PC-3 (cell line): ENCODE results near the gene CCT6A.

ENCODE experiments used
- EZH2 ChIP-seq: fragments of 300-600 bp; sonication (generic); IDR thresholded peaks from one replicate; pipeline ENCODE4 v1.6.1; 2017; ENCODE audit warnings: antibody characterized with exemption, mild to moderate bottlenecking, low read length; ENCODE audit not compliant: unreplicated experiment
- EZH2phosphoT487 ChIP-seq: fragments of 300-600 bp; sonication (generic); IDR thresholded peaks from 2 replicates; pipeline ENCODE4 v1.6.1; 2018; ENCODE audit warnings: mild to moderate bottlenecking, antibody characterized with exemption, low read length, borderline replicate concordance
- TF ChIP-seq, protein P1 (sequence below): fragments of 300-600 bp; sonication (generic); conservative IDR thresholded peaks from 2 replicates; pipeline ENCODE4 v1.5.1; 2017; ENCODE audit warnings: antibody characterized with exemption, low read depth, mild to moderate bottlenecking, low read length

DNA sequence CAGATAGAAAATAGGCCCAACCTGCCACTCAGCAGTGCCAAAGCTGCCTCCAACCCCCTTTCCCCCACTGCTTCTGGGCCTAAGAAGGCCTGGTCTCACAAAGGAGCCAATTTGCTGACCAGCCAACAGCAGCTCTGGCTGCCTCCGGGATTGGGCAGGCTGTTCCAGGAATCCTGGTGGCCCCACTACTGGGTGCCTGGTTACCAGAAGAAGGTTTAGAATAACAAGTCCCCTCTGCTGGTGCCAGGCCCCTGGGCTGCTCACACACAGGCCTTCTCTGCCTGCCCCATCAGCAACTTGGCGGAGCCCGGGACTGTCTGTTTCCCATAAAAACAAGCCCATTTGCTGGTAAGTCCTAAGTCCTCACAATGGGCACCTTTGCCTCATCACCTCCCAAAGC lies 40.0 kb downstream of the CCT6A start:
- TF ChIP-seq, protein P1, sequence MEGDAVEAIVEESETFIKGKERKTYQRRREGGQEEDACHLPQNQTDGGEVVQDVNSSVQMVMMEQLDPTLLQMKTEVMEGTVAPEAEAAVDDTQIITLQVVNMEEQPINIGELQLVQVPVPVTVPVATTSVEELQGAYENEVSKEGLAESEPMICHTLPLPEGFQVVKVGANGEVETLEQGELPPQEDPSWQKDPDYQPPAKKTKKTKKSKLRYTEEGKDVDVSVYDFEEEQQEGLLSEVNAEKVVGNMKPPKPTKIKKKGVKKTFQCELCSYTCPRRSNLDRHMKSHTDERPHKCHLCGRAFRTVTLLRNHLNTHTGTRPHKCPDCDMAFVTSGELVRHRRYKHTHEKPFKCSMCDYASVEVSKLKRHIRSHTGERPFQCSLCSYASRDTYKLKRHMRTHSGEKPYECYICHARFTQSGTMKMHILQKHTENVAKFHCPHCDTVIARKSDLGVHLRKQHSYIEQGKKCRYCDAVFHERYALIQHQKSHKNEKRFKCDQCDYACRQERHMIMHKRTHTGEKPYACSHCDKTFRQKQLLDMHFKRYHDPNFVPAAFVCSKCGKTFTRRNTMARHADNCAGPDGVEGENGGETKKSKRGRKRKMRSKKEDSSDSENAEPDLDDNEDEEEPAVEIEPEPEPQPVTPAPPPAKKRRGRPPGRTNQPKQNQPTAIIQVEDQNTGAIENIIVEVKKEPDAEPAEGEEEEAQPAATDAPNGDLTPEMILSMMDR: no peak
- no peak for TF ChIP-seq EZH2
- no peak for TF ChIP-seq EZH2phosphoT487
